HG03439 (cell line): ENCODE data around the gene ACER2.
"Not testable (repeated sequence)": the region's sequence is repeated elsewhere in the genome, so short reads cannot be mapped to it uniquely, and the experiment has no call there.

Experiments
- ATAC-seq: cut with Tn5 transposase; IDR thresholded peaks from one replicate; pipeline ENCODE4 v1.9.1; 2021; ENCODE audit warnings: mild to moderate bottlenecking, moderate library complexity; ENCODE audit not compliant: unreplicated experiment

ACER2 gene

DNA sequence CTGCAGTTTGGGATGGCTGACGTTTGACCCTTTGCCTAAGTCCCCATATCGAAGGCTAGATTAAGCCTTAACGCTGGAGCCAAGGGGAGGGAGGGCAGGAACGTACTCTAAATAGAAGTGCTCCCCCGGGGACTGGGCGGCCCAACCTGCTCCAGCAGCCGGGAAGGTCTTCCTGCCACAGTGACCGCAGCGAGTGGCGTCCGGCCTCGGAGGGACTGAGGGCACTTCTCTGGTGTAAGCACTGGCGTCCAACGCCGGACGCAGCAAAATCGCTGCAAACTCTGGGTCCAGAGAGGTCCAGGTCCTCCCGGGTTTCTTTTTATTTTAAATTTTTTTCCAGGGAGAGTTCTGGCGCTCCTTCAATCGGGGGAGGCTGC lies 505 bp upstream of the ACER2 start:
- no peak for ATAC-seq

DNA sequence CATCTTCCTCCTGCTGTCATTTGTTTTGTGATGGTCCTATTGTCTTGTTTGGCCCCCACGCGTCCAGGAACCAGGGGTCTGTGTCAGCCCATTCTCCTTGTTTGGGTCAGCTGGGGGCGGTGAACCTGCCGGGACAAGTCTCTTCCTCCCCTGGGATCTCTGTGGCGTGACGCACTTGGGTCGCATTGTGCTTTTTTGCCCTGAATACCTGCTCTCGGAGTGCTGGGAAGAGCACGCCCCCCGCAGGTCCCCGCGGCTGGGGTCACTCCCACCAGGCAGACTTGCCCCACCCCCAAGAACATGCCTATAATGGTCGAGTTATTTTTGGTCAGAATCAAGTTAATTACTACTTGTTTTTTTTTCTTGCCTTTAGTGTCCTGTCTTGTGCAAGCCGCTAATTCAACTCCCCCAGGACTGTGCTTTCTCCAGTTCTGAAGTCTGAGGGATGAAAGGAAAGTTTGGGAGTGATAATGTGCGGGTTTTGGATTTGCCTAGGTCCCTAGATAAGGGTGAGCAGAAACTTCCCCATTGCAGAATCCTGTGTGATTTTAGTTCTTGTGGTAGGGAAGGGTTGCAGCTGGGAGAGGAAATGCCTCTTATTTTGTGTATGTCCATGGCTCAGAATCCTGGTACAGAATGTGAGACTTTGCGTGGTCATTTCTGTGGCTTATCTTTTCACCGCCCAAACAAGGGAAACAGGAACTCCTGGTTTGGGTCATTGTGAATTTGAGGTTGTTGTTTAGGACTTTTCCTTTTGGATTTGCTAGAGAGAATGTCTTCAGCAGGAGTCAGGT lies 789 bp downstream of the ACER2 start:
- ATAC-seq, result peak; percentile 11

DNA sequence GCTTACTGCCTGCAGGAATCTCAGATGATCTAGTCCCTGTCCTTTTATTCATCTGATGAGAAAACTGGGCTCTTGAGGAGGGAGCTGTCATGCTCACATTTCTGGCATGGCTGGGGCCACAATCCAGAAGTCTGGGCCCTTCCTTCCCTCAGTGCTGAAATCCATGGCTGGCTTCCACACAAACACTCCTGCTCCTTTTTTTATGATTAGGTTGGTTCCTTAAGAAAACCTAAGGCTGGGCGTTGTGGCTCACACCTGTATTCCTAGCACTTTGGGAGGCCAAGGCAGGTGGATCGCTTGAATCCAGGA lies 1.3 kb downstream of the ACER2 start:
- no peak for ATAC-seq

DNA sequence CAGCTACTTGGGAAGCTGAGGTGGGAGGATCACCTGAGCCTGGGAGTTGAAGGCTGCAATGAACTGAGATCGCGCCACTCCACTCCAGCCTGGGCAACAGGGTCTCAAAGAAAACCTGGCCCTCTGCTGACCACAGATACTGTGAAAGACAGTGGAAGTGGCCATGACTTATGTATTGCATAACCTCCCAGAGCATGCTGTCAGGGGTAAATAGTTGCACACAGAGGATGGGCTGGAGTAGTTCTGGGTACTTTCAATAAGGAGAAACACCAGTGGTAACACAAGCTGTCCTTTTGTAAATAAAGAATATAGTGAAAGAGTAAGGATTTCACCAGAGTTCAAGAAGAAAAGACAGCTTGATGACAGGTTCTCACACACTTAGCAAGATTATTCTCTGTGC lies 1.8 kb downstream of the ACER2 start:
- no peak for ATAC-seq

DNA sequence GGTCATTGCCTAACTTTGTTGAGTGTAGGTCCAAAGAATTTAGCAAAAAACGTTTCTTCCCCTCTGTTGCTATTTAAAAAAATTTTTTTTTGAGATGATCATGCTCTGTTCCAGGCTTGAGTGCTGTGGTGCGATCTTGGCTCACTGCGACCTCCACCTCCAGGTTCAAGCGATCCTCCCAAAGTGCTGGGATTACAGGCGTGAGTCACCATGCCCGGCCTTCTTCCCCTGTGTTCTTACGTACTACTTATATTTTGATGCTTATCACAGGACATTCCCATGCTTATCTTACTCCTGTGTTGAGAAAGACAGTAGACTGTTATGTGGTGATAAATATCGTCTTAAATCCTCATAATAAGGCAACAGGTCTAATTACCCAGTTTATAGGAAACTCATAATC lies 2.5 kb downstream of the ACER2 start:
- no peak for ATAC-seq

DNA sequence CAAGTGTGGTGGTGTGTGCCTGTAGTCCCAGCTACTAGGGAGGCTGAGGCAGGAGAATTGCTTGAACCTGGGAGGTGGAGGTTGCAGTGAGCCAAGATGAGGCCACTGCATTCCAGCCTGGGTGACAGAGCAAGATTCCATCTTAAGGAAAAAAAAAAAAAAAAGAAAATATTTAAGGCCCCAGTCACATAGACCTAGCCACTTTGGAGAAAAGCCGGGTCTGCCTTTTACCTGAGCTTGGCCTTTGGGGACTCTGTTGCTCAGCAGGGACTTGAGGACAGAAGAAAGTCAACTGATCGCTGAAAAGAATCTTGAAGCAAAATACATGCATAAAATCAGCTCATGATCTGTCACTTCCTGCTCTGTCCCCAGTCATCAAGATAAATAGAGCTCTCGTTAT lies 4.6 kb downstream of the ACER2 start:
- not testable (repeated sequence) for ATAC-seq

DNA sequence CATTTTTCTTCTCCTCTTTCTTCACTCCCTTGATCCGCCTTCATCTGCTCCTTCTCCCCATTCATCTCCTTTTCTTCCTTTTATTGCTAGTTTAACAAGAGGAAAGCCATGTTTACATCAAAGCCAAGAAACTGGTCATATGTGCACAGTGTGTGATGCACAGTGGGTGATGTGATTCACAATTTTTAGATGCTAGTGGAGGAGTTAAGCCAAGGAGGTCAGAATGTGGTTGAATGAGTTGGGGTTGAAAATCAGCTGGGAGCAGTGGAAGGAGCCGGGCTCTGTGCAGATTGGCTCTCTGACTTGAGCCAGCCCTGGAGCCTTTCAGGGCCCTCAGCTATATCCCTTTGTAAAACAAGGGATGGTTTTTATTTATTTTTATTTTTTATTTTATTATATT lies 7.3 kb downstream of the ACER2 start:
- ATAC-seq, result no peak

DNA sequence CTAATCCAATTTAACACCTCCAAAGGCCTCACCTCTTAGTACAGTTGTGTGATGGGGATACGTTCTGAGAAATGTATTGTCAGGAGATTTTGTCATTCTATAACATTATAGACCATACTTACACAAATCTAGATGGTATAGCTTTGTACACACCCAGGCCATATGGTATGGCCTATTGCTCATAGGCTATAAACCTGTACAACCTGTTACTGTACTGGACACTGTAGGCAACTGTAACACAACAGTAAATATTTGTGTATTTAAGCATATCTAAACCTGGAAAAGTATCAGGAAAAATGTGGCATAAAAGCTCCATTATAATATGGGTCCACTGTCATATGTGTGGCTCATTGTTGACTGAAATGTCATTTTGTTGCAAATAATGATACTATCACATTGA lies 12.1 kb downstream of the ACER2 start:
- no peak for ATAC-seq

DNA sequence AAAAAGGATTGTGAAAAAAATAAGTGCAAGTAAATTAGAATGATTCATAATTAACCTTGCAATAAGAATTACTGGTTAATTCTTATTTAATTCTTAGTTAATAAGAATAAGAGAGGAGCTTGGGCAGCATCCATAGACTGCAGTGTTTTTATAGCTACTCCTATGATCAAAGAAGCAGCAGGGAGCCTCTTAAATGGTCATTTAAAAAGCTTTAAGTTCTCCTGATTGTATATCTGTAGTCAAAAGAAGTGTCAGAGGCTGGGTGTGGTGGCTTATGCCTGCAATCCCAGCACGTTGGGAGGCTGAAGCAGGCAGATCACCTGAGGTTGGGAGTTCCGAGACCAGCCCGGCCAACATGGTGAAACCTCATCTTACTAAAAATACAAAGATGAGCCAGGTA lies 14.4 kb downstream of the ACER2 start:
- ATAC-seq, result no peak

DNA sequence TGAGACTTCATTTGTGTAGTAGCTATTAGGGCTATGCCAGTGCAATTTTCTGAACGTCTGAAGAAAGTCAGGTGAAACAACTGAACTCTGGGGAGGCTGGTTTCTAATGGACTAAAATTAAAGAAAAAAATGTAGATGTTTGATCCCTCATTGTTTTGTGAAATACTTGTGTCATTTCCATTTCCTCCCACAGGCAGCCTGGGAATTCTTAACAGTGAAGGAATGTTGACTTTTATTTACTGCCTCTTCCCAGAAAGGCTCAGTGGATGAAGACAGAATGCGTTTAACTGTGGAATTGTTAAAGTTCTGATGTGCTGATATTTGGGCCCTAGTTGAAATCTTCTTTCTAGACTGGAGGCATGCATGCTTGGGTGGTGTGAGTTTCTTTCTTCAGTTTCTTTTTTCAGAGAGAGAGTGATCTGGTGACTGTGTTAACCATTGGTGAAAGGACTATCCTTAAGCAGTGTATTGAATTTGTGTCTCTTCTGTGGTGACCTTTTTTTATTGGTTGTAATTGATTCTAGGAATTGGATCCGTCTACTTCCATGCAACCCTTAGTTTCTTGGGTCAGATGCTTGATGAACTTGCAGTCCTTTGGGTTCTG lies 15.5 kb downstream of the ACER2 start:
- ATAC-seq, result no peak

DNA sequence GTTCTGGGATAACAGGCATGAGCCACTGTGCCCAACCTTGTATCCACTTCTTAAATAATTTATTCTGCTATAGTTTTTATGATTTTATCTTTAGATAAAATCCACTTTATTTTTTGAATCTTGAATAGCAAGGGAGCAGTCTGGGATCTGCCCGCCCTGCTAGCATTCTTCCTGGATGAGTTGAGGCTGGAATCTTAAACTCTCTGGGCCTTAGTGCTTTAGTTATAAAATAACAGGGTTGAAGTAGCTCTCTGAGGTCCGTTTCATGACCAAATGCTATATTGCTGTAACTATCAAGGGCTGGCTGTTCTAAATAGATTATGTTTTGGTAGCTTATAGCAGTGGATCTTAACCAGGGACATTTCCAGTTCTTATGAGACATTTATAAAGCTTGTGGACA lies 20.8 kb downstream of the ACER2 start:
- ATAC-seq, result no peak

DNA sequence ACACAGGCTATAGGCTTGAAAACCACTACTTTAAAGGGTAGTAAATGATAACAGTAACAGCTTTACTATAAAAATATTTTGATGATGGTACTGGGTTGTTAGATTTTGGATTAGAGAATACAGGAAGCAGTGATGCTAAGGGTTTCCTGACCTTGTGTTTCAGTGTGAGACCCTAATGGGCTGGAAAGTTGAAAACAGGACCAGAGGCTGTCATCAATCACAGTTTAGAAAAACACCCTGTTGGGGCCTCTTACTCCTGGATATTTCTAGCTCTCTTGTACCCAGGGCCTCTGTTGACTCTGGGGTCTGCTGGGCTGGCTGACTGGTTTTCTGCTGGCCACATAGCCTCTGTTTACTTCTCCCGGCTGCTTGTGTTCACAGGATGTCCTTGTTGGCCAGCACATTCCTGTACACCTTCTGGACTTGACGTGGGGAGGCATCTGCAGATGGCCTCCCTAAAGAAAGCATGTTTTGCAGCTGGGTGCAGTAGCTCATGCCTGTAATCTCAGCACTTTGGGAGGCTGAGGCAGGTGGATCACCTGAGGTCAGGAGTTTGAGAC lies 21.5 kb downstream of the ACER2 start:
- ATAC-seq, result no peak

DNA sequence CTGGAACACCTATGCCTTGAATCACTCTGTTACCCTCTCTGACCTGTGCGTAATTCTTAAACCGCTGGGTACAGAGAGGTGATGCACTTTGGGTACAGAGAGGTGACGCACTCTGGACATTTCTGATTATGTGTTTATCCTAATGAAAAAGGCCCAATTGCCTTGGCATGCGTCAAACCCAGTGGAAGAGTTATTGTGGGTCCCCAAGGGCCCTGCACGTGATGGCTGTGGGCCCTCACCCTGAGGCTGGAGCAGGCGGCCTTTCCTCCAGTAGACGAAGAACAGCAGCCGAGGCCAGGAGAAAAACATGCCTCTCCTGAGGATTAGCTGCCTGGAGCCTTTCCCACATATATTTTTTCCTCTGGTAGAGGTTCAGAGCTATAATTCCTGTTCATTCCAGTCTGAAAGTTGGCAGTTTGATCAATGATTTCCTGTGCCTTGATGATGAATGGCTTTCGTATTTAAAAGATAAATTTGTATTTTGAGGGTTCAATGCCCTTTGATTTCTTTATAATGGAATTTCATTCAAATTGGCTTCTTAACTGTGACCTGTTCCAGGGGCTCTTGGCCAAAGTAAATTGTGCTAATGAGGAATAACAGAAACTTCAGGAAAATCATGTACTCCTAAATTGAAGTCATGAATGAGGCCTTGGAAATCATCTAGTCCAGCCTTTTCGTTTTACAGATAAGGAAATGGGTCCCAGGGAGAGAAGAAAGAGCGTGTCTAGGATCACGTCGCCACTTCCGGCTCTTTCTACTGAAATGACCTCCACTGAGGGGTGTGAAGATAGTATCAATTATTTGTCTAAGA lies 22.8 kb downstream of the ACER2 start:
- no peak for ATAC-seq

DNA sequence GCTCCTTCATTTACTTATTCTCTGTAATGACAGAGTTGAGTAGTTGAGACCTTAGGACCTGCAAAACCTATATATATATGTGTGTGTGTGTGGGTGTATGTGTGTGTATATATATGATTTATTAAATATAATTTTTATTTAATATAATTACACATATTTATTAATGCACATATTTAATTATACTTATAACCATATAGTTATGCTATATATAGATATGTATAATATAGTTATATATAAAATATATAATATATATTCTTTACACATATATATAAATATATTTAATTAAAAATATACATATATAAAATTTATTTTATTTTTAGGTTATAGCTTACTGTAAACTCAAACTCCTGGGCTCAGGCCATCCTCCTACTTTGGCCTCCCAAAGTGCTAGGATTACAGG lies 23.7 kb downstream of the ACER2 start:
- no peak for ATAC-seq

DNA sequence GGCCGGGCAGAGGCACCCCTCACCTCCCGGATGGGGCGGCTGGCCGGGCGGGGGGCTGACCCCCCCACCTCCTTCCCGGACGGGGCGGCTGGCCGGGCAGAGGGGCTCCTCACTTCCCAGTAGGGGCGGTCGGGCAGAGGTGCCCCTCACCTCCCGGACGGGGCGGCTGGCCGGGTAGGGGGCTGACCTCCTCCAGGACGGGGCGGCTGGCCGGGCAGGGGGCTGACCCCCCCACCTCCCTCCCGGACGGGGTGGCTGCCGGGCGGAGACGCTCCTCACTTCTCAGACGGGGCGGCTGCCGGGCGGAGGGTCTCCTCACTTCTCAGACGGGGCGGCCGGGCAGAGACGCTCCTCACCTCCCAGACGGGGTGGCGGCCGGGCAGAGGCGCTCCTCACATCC lies 24.9 kb downstream of the ACER2 start:
- ATAC-seq, result not testable (repeated sequence)

DNA sequence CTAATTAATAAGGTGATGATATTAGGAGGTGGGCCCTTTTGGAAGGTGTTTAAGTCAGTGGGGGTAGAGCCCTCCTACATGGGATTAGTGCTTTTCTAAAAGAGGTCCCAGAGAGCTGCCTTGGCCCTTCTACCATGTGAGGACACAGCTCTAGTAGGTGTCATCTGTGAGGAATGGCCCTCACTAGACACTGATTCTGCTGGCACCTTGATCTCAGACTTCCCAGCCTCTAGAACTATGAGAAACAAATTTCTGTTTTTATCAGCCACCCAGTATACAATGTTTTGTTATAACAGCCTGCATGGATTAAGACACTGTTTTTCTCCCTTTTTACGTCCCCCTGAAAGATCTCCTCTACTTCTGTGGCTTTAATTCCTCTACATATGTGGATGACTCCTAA lies 31.6 kb downstream of the ACER2 start:
- ATAC-seq, result no peak

DNA sequence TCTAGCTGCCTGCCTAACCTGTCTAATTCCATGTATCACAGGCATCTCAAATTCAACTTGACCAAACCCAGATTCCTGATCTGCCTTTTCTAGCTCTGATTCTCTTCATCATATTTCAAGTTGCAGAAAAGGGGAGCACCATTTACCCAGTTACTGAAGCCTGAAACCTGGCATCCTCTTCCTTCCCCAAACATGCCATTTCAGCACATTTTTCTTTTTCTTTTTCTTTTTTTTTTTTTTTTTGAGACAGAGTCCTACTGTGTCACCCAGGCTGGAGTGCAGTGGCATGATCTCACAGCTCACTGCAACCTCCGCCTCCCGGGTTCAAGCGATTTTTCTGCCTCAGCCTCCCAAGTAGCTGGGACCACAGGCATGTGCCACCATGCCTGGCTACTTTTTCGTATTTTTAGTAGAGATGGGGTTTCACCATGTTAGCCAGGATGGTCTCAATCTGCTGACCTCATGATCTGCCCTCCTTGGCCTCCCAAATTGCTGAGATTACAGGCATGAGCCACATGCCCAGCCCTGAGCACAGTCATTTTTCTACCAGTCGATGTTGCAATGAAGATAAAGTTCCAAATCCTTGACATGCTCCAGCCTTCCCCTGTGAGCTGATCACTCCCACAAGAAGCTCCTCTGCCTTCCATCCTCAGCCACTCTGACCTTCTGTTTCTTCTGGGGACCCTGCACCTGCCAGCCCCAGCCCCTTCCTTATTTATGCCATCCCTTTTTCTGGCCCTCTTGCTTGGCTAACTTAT lies 32.2 kb downstream of the ACER2 start:
- no peak for ATAC-seq

DNA sequence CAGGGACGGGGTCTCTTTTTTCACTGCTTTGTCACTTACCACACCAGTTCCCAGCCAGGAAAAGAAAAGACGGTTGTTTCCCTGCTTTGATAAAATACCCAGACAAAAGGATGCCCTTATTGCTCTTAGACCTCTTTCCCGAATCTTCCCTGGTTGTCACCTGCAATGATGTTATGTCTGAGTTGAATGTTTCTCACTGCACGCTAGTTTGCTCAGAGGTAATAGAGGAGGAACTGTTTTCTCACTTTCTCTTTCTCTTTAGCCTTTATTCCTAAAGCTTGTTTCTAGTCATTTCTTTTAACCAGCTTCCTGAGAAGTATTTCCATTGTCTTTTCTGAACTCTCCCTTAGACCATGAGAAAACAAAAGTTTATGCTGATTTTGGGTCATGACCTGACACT lies 32.9 kb downstream of the ACER2 start:
- ATAC-seq, result no peak

DNA sequence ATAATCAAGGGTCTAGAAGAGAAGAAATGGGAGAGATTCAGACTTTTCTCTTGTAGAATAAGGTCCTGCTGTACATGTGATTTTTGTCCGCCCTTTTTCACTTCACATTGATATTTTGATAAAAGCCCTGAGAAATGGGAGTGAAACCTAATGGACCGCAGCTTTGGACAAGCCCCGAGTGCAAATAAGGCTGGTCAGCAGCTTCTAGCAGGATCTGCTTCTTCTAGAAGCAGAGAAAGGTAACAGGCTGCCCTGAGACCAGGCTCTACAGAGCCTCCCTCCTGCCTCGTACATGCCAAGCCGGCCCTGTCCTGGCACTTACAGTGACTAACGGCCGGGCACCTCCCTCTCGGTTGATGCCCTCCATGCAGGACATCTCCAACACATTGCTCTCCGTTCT lies 33.4 kb downstream of the ACER2 start:
- no peak for ATAC-seq

DNA sequence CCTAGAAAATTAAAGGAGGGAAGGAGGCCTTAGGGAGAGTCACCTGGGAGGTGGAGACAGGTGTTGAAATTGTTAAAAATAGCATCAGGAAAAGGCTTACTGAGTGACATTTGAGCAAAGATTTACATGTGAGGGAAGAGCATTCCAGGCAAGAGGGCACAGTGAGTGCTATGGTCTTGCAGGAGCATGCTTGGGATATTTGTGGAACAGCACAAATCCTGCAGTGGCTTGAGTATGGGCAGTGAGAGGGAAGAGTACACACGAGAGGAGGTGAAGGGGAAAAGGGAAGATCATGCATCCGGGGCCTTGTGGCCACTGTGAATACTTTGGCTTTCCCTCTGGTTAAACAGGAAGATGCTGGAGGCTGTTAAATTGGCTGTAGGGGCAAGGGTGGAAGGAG lies 36.6 kb downstream of the ACER2 start:
- ATAC-seq, result no peak

DNA sequence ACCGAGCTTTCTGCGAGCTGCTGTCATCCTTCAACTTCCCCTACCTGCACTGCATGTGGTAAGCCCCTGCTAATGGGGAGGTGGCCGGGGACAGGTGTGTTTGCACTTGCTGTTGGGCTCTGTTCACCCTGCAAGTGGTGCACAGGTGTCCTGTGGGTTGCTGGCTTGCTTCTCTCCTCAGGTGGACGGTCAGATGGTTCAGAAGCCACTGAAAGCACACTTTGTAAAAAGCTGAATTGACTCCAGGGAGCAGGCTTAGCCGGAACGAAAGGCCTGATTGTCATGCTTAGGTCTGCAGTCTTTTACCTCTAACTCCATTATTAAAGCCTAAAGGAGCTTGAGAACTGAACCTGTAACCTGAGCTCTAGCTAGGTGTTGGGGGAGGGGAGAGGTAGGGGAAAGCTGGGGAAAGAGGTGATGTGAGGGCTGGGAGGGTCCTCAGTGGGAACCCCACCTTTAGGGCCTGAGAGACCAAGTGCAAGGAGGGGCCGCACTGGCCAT lies 37.6 kb downstream of the ACER2 start:
- no peak for ATAC-seq
